NK-92 treated with Interleukin-12 subunit alpha and Interleukin-12 subunit beta, amount 100 ng/mL, for 24 hours (cell line): ENCODE results near the gene TMEM132E.

ENCODE experiments used
- DNase-seq: peaks from one replicate; lab custom pipeline; 2025; lab: John Stamatoyannopoulos, UW

Gene TMEM132E

DNA sequence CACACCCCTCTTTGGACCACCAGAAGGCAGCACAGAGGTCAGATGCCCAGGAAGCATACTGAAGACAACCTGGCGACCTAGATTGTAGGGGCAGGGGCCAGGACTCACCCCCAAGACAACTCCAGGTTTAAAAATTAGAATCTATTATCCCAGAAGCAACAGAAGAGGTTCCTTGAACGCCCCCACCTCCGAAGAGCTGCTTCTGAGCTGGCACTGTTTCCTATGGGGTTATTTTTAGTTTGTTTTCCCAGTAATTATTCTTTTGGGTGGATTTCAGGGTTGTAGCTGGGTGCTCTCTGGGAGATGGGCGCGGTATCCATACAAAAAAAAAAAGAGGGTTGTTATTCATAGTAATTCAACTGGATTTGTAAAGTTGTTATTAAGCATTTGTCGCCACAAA lies 10.4 kb upstream of the TMEM132E start:
- no peak for DNase-seq

- no peak for DNase-seq
Observed at GRCh38 chr17:34569591-34569990, 9.8 kb upstream of the TMEM132E start.

GRCh38 chr17:34570506-34570905 lies 8.9 kb upstream of the TMEM132E start:
- DNase-seq, result no peak

DNA sequence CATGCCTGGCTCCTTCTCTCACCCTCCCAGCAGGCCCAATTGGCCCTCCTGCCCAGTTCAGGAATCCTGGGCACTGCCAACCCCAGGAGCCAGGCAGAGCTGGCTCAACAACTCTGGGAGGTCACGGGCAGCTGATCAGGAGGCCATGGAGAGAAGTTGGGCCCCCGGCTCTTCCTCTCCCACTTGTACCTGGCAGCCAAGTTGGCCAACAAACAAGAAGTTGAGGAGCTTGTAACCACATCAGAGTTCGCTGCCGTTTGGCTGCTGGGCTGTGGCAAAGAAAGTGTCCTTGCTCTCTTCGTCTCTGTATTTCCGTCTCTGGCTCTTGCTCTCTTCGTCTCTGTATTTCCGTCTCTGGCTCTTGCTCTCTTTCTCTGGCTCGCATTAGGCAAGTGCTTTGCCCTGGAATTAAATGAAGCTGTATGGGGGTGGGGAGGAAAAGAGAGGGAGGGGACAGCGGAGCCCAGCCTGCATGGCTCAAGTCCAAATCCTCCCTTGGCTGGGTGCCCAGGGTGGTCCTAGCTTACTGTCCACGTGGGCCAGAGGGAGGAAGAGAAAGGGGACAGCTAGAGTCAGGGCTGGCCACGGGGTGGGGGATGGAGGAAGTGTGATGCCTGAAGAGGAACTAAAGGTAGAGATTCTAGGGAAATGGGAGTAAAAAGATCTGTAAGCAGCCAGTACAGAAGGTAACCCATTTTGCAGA lies 7.8 kb upstream of the TMEM132E start:
- DNase-seq, result no peak

DNA sequence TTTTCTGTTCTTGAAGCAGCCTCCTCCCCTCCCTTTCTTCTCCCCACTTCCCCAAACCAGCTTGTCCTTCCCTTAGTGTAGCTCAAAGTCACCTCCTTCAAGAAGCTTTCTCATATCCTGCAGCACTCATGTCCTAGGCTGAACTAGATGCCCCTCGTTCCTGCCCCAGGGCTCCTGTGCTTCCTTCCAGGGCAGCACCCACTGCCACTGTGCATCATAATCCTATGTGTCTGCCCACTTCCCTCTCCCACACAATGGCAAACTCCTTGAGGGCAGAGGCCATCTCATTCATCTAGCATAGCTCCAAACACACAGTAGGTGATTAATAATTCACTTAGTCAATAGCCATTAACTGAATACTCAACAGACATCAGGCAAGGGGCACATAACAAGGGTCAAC lies 6.9 kb upstream of the TMEM132E start:
- no peak for DNase-seq

DNA sequence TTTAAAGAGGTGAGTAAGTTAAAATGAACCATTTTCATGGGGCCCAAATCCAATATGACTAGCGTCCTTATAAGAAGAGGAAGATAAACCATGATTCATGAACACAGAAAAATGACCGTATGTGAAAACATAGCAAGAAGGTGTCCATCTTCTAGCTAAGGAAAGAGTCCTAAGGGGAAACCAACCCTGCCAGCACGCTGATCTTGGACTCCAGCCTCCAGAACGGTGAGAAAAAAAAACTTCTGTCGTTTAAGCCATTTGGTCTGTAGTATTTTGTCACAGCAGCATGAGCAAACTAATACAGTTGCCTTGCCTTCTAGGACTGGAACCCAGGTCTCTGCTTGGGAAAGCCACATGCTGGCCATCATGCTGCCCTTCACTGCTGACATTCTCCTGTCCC lies 4.2 kb upstream of the TMEM132E start:
- DNase-seq, result no peak

DNA sequence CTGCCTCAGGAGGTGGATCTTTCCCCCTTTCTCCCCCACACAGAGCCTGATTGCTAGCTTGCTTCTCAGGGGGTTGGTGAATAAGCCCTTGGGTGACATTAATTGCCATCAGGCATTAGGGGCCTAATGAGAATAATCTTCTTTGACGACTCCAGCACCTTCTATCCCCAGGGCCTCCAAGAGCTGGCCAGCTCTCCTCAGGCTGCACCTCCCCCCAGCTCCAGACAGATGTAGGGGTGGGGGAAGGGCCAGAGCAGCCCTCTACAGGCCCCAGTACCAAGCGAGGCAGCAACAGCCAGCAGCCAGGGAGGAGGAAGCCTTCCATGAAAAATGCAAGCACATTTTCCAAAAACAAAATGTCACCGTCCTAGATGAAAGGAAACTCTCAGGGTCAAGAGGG lies 1.4 kb upstream of the TMEM132E start:
- DNase-seq, result no peak

GRCh38 chr17:34578656-34579016 lies 746 bp upstream of the TMEM132E start:
- DNase-seq, result no peak

- DNase-seq, result no peak
Observed at GRCh38 chr17:34579979-34580684, 750 bp downstream of the TMEM132E start.

DNA sequence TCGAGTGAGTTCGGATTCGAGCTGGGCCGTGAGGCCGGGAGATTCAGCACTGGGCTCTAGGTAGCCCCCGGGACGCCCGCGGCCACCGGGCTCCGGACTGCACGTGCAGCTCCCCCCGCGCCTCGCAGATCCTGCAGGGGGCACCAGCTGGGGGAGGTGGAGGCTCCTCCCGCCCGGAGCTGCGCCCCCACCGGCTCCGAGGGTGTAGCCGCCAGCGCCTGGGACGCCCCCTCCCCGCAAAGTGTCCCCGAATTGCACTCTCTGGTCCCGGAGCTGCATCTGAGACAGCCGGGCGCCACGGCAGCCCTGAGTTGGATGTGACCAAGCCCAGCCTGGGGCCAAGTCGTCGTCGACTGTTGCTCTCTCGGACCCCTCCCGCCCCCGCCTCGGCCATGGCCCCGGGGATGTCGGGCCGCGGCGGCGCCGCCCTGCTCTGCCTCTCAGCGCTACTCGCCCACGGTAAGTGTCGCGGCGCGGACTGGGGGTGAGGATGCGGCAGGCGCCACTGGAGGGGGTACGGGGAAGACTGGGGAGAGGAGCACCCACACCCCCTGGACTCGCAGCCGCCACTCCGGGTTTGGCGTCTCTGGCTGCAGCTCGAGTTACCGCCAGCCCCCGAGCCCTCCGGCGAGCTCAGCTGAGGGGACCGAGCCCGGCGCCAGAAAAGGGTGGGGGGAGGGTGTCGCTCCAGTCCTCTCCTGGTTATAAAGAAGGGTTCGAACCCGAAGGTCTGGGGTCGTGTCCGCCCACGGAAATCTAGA lies 1.5 kb downstream of the TMEM132E start:
- no peak for DNase-seq

- DNase-seq, result no peak
Observed at GRCh38 chr17:34581446-34582184, 2.2 kb downstream of the TMEM132E start.

DNA sequence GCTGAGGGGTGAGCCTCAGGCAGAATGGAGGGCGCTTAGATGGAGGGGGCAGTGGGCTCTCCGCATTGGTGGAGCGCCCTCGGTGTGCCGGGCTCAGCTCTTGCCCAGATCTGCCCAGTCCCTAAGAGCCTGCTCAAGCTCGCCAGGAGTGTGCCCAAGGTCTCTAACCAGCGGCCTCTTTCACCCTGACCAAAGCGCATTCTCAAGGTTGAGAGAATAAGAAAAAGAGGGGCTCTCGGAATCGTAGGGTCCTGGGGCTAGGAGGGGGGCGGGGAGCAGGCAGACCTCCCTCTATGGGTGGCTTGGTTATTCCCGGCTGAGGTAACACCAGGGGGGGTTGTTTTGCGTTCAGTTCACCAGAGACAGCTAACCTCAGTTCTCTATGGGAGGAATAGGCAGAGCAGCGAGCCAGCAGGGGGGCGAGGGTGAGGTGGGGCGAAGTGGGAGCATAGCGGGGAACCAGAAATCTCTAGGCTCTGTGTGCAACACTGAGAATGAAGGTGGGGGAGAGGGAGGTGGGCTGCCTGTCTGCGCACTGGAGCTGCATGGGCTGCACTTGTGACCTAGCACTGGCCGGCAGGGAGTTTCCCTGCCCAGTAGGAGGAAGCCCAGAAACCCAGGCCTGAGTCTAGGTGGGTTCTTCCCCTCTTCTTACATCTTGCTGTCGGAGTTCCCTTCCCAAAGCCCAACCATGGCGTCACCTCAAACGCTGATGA lies 3.0 kb downstream of the TMEM132E start:
- no peak for DNase-seq

DNA sequence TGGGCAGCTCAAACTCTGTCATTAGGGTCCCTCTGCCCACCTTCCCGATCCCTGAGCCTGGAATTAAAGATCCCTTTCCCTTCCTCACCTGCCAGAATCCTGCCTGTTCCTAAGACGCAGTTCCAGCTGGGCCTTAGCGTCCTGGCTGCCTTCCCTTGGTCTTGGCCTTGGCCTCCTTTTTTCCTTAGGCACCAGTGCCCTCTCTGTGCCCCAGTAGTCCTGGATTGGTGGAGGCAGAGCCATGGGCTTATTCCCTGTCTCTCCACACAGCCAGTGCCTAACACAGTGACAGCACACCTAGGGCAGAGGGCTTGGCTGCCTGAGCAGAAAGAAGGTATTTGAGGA lies 3.5 kb downstream of the TMEM132E start:
- DNase-seq, result no peak

- DNase-seq, result no peak
Observed at GRCh38 chr17:34584805-34585416, 5.5 kb downstream of the TMEM132E start.

DNA sequence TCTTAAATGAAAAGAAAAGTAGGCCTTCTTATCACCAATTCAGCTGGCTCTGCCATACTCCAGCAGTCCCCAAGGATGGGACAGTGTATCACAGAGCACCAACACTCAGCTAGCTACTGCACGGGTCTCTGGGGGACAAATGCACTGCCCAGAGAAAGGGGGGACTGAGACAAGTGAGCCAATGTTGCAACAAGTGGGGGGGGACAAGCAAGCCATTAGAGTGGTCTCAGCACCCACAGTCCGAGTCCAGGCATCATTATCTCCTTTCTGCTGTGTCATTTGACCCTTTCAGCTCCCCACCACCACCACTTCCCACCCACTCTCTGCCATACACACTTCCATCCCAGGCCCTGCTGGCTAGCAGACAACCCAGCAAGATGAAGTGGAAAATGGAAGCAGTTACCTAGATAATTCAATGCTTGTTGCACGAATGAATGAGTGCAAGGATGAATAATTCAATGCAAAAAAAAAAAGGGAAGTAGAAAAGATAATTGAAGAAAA lies 7.0 kb downstream of the TMEM132E start:
- no peak for DNase-seq

GRCh38 chr17:34588266-34588665 lies 8.9 kb downstream of the TMEM132E start:
- no peak for DNase-seq

DNA sequence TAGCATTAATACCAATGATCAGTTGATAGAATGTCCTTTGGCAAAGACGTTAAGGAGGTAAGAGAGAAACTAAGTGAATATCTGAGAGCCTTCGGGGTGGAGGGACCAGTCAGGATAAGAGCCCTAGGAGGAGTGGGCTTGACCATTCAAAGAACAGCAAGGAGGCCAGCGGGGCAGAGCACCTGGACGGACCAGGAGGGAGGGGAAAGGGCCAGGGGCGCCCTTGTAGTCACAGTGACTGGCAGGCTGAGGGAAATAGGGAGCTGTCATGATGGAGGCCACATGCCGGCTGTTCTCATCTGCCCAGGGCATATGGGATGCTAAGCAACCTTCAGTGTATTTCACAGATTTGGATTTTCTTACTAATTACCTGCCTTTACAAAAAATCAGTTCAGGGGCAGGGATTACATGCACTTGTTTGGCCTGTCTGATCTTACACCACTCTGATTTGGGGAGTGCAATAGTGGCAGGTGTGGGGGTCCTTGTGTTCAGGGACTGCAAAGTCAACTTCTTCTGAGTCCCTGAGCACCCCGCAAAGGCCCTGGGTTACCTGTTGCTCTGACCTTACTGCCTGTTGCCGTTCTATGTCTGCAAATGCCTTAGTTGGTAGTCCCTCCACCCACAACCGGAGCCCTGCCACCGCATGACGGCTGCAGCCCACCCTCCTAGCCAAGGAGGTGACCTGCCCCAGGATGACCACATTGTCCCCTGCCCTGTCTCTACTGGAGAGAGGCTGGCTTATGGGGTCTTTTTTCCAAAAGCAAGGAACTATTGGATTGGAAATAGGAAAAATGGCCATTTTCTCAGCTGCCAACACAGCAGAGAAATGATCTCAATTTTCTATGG lies 10.0 kb downstream of the TMEM132E start:
- DNase-seq, result no peak

- no peak for DNase-seq
Observed at GRCh38 chr17:34592002-34592401, 12.6 kb downstream of the TMEM132E start.

- no peak for DNase-seq
Observed at GRCh38 chr17:34596920-34597319, 17.5 kb downstream of the TMEM132E start.

DNA sequence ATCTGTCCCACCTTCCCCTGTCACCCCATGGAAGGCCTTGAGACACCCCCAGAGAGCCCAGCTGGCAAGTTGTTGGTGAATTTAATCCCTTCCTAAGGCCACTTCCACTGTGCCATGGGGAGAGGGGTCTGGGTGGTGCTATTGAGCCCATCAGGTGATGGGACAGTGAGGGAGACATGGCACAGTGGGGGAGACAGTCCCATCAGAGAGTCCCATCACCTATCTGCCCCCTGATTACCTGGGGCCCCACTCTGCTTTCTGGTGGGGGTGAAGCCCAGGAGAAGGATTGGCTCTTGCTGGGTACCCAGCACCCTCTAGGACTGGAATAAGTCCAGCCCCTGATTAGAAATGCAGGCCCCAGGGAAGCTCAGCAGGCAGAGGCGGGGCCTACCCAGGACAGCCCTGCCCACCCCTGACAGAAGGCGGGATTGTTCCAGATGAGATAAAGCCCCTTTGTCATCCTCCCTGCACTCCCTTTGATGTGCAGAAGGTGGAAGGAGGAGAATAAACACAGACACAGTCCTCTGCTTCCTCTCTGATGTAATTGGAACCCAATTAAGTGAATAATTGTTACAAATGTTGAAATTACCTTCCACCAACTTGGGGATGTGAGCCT lies 18.9 kb downstream of the TMEM132E start:
- no peak for DNase-seq
